Urothelium cell line (cell line): Measurements from ENCODE around the gene SV2C.
A peak's percentile ranks its signal among the peaks of the same experiment; 100 is the strongest.

ENCODE experiments used
- DNase-seq: peaks from one replicate; pipeline ENCODE4 v3.0.0; 2011; ENCODE audit warnings: low spot score, mixed read lengths
- FAIRE-seq: peaks from 2 replicates; lab custom pipeline; 2011; peaks lifted over from hg19 to GRCh38; lab: Jason Lieb, UNC

The SV2C gene

GRCh38 chr5:76402251-76402885 lies 319.2 kb downstream of the SV2C start:
- FAIRE-seq (no peak), DNase-seq (peak; percentile 29)

- no peak for FAIRE-seq
- DNase-seq, result peak; percentile 57
These were observed 319.9 kb downstream of the SV2C start, which contains the start of gene IQGAP2 for GRCh38 chr5:76402886-76403765. TSS of gene IQGAP2 (plus strand) at chr5:76403285. CDS start at chr5:76403546, 261 bp downstream.
